Stimulated activated CD4-positive, alpha-beta T cell treated with anti-CD3 and anti-CD28 coated beads, Interleukin-4, amount 100 ng/mL, for 1 hour (primary cell): Measurements from ENCODE around the gene CDK8.

Experiments
- DNase-seq: peaks from one replicate; pipeline ENCODE4 v3.0.0-alpha.2; 2020

CDK8 gene

DNA sequence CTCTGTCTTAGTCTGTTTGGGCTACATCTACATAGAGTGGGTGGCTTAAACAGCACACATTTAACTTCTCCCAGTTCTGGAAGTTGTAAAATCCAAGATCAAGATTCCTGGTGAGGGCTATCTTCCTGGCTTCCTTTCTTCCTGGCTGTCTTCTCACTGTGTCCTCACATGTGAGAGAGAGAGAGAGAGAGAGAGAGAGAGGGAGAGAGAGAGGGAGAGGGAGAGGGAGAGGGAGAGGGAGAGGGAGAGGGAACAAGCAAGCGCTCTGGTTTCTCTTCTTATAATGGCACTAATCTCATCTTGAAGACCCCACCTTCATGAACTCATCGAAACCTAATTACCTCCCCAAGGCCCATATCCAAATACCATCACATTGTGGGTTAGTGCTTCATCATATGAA is 69.2 kb downstream of the CDK8 start:
- no peak for DNase-seq

DNA sequence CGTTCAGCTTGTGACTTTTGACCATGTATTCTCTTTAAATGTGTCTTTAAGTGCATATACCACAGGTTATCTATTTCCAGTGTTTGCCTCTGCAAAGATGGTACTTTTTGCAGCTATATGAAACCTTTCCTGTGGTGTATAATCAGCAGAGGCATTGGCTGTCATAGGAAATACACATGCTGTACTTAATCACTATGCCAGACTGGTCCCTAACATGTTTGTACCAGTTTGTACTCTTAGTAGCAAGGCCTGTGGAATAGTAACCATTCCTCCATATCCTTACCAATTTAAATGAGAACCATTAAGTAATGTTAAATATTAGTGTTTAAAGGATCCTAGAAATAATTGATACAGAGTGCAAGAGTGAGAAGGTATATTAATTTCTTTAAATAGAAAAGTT is 69.8 kb downstream of the CDK8 start:
- no peak for DNase-seq

DNA sequence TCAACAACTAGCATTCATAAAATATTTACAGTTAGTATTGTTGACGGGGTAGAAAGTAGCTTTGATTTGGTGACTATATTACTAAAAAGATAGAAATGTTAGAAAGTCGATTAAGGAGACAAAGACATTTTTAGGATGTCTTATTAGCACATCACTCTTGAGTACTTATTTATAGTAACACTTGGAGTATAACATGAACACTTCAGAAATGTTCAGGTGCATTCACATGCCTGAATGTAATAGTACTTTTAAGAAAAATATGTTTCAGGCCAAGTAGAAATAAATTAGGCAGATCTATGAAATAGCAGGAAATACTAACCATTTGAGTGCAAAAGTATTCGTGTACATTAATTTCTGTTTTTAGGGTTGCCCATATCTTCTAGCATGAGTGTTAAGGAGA is 70.4 kb downstream of the CDK8 start:
- DNase-seq: no peak

DNA sequence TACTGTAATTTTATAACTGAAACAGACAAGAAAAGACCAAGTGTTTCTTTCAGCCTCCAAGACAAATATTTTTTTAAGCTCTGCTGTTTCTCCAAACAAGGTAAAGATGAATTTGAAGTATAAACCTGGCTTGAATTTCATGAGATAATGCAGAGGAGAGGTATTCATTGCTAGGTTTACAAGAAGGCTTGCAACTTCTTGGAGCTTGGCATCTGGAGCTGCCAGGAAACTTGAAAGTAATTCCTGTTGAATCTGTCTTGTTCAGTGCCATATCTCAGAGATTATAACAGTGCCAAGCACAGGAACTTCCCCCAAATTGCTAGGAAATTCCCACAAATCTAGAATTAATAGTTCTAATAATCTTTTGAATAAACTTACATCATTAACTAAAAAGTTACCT is 70.9 kb downstream of the CDK8 start:
- no peak for DNase-seq

GRCh38 chr13:26325876-26326275 is 71.9 kb downstream of the CDK8 start:
- no peak for DNase-seq

GRCh38 chr13:26326562-26326961 is 72.6 kb downstream of the CDK8 start:
- no peak for DNase-seq

DNA sequence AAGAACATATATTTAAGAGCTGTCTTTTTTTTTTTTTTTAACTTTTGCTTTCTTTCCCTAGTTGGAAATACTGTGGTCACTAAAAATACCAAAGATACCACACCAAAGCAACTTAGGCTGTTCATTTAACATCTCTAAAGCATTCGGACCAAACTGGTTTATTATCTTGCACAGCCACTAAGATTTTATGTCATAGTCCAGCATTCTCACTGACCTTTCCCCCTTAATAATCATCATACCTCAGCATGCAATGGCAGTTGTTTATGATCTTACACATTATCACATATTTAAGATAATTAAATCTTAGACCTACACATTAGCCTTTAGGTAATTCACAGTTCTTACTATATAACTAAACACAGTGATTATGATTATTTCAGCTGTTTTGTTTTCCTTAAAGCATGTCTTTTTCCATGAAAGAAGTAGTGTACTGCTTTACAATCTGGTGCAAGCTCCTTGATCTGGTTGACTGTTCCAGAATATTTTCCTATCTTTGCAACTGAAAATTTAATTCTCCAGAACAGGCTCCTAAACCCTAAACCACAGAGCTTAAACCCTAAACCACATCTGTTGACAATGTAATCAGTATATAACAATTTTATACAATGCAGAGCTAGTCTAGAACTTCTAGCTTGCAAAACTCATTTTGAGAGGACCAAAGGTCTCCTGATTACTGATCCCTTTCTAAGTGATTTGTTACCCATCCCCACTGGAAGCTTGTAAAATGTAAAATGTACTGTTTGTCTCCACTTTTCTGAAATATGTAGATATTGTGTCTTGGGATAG is 74.2 kb downstream of the CDK8 start:
- DNase-seq: no peak

- no peak for DNase-seq
These were observed 81.2 kb downstream of the CDK8 start for GRCh38 chr13:26335158-26335557.

DNA sequence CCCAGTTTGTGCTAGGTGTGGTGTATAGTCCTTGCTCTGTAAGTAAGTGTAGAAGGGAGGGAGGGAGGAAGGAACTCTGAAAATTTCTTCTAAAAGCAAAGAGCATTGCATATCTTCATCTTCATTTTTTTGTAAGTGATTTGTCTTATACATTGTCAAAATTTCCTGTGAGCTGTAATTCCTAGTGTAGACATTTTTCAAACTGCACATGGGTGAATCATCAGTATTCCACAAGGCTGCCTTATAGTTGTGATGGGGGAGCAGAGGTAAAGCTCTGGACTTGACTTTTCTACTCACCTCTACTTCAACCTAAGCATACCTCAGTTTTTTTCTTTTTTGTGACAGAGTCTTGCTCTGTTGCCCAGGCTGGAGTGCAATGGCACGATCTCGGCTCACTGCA is 86.9 kb downstream of the CDK8 start:
- no peak for DNase-seq

DNA sequence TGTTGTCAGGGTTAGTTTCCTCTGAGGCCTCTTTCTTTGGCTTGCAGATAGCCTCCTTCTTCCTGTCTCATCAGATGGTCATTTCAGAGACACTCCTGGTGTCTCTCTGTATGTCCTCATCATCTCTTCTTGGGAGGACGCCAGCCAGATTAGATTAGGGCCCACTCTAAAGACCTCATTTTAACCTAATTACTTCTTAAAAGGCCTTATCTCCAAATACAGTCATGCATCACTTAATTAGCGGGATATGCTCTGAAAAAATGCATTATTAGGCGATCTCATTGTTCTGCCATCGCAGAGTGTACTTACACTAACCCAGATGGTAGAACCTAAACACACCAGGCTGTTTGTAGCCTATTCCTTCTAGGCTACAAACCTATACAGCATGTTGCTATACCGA is 89.0 kb downstream of the CDK8 start:
- DNase-seq: no peak

DNA sequence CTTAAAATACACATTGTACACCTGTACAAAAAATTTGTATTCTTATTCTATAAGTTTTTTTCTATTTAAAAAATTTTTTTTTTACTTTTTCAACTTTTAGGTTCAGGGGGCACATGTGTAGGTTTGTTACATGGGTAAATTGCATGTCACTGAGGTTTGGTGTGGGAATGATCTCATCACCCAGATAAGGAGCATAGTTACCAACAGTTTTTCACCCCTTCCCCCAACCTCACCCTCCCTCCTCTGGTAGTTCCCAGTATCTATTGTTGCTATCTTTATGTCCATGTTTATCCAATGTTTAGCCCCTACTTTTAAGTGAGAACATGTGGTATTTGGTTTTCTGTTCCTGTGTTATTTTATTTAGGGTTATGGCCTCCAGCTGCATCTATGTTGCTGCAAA is 89.9 kb downstream of the CDK8 start:
- DNase-seq: no peak

DNA sequence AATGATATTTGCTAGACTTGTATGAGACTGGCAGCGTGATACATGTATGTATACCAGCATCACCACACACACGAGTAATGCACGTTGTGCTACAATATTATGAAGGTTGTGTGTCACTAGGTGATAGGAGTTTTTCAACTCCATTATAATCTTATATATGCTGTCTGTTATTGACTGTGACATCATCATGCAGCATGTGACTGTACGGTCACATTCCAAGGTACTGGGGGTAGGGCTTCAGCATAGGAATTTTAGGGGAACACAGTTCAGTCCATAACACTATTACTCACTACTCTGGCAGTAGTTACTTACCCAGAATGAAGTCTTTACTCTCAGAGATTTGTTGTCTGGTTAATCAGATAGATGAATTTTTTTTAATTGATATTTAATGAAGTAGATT is 91.1 kb downstream of the CDK8 start:
- no peak for DNase-seq

DNA sequence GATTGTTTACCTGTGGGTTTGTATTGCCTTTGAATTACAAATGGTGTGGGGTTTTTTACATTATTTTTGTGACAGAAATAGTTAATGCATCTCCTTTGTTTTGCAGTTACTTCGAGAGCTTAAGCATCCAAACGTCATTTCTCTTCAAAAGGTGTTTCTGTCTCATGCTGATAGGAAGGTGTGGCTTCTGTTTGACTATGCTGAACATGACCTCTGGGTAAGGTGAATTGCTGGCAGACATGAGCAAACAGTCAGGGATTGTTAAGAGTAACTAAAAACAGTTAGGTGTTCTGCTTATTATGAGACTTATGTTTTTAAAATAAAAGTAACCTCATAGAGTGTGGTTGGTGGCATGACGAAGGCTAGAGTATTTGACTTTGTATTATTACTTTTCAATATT is 95.0 kb downstream of the CDK8 start:
- DNase-seq: no peak

DNA sequence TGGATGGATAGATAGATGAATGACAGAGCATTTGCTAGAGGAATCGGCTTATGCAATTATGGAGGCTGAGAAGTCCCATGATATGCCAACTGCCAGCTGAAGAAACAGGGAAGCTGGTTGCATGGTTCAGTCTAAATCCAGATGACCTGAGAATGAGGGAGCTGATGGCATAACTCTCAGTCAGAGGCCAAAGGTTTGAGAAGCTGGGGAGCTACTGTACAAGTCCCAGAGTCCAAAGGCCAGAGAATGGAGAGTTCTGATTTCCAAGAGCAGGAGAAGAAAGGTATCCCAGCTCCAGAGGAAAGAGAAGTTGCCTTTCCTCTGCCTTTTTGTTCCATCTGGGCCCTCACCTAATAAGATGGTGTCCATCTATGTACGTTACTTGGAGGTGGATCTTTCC is 108.3 kb downstream of the CDK8 start:
- no peak for DNase-seq

DNA sequence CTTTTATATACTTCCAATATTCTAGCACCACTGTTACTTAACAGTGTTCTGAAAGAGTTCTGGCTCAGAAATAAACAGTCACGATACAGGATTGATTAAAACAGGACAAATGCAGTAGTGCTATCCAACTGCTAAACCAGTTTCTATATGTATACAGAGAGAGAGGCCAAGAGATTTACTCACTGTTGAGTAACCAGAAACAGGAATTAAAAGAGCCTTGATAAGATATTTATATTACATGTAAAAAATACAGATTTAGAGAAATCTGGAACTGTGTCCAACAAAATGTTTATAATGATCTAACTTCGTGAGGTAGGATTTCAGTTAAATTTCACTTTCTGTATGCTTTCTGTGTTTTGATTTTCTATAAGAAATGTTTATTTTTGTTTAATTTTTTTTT is 116.6 kb downstream of the CDK8 start:
- no peak for DNase-seq

- no peak for DNase-seq
These were observed 118.8 kb downstream of the CDK8 start for GRCh38 chr13:26372747-26373146.

DNA sequence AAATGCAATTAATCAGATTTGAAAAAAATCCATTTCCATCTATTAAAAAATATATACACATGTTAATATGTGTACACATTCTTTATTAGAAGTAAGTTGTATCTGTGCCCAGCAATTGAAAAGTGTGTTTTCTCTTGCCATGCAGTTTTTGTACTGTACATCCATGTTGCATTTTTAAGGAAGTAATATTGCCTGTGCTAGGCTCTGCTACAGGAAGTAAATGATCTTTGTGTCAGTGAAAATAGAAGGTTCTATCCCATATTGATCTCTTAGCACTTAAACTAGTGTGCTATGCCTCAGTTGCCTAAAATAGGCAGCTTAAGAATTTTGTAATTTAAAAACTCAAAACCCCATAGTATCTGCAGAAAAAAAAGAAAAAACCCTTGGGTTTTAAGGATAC is 122.5 kb downstream of the CDK8 start:
- DNase-seq: no peak

DNA sequence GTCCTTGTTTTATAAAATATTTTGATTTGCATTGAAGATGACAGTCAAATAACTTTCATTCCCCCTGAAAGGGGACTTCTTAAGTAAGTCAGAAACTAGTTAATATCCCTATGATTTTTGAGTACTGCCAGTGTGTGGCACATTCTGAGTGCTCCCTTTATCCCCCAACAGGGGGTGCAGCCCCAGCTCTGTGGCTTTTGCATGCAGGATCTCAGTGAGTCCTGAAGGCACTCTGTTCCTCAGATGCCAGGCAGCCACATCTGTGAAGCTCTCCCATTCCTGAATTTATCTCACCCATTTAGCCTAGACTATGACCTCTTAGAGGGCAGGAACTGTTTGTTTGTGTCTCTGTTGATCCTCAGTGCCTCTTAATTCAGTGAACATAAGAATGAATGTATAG is 123.1 kb downstream of the CDK8 start:
- peak; percentile 7 for DNase-seq

GRCh38 chr13:26378116-26378515 is 124.2 kb downstream of the CDK8 start:
- DNase-seq: no peak

GRCh38 chr13:26379831-26380230 is 125.9 kb downstream of the CDK8 start:
- DNase-seq: no peak

- no peak for DNase-seq
These were observed 127.0 kb downstream of the CDK8 start for GRCh38 chr13:26380930-26381329.

DNA sequence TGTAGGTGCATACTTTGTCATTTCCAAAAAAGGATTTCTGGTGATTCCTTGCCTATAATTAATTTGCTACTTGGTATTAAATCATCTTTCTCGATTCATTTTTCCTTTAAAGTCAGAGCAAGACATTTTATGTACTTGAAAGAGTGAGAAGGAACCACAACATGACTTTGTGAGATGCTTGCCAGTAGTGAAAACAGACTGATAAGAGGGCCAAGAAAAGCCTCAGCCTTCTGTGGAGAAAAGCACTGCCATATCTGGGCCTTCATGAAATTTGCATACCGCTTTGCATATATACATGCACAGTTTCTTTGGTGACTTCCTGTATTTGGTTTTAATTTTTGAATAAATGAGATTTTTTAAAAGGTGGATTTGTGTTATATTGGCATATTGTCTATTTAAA is 128.4 kb downstream of the CDK8 start:
- DNase-seq: no peak

DNA sequence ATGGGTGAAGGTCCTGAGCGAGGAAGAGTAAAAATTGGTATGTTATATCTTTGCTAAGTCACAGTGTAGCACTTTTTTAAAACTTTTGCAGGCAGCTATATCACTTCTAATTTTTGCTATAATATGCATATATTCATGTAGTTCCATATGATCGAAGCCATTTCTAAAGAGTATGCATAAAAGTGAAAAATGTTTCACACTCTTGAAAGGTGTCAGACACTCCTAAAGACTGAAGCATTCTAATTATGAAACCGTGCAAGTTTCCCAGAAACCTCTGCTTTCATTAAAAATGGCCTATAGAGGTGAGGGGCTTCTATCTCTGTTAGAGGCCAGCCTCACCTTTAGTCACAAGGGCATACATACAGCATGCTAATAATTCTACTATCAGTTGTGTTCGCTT is 128.9 kb downstream of the CDK8 start:
- no peak for DNase-seq

DNA sequence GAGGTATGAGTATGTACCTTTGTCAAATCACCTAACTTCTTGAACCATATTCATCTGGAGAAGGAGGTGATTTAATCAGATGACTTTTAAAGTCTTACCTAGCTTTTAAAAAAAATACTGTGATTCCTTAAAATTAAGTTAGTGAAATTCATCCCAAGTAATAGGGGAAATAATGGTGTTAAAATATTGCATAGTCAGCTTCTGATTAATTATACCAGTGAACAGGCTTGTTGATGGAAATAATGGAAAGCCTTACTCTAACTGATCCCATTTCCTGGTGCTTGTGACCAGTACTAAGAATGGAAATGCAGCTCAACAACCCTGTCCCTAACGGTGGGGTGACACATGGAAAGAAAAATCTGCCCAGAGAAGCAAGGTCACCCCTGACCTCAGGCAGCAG is 130.7 kb downstream of the CDK8 start:
- DNase-seq: no peak

- DNase-seq: no peak
These were observed 132.1 kb downstream of the CDK8 start for GRCh38 chr13:26386026-26386425.

GRCh38 chr13:26390203-26390602 is 136.3 kb downstream of the CDK8 start:
- DNase-seq: no peak
